GM19238 (cell line): Measurements from ENCODE around the gene TFPI.
"Not testable (repeated sequence)": the region's sequence is repeated elsewhere in the genome, so short reads cannot be mapped to it uniquely, and the experiment has no call there.

ENCODE experiments used
- DNase-seq: peaks from one replicate; pipeline ENCODE4 v3.0.0; 2011; ENCODE audit warnings: low spot score; ENCODE audit not compliant: insufficient read length

TFPI gene

DNA sequence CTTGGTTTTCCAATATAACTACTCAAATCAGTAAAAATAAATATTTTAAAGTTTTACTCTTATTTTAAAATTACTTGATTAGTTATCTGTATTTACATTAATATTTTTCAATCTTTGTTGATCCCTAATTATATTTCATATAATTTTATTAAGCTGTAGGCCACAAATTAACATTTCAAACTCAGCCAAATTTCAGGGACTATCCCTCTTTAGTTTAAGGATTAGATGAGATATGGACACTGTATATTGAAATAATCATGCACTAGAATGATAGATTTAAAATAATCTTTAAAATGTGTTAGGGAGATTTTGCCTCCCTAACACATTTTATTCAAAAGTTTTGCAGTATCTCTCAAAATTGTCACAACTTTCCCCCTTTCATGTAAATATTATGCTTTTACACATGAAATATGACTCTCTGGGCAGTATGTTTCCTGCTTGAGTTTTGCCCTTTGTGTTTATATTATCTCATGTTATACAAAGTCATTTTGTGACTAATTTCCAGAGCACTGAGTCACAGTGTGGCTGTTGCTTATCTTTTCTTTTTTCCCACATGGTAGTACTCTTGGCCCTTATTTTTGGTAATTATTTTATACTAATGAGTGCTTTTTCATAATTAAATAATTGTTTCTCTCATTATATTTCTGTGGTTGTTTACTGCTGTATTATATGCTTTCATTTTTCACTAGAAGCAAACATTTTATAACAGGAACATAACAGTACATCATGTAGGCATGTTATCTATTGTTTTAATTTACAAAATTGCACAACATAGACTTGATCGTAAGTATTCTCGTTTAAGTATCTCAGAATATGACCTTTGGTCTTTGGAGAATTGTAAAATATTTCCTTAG lies 1.2 kb downstream of the TFPI start:
- no peak for DNase-seq

DNA sequence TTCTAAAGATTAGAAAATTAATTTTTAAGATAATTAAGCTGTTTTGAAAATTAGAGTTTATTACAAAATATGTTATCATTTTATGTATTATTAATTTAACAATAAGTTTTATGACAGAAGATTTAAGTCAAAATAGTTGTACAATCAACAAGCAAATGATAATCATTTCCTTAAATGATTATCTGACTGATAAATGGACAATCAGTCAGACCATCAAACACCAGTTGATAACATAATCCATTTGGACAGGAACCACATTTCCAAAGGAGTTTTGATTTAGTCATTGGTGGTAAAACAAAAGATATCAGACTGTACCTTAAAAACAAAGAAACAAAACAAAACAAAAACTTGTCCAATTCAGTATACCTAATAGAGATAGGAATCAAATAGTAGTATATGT lies 1.9 kb downstream of the TFPI start:
- DNase-seq = no peak

DNA sequence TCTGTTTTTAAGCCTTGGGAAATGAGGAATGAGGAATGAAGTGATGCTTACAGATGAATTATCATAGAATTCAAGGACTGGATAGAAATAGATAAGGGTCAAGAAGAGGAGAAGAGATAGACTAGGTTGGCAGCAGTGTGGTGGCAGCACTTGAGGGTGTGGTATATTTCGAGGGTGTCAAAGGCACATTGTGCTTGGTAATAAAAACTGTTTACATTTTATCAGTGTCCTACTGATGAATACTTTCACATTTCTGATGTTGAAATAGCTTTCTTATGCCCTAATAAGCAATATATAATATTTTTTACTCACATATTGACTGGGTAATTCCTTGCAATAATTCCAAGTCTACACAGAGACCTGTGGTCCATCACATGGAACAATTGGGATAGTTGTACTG lies 3.4 kb downstream of the TFPI start:
- no peak for DNase-seq

DNA sequence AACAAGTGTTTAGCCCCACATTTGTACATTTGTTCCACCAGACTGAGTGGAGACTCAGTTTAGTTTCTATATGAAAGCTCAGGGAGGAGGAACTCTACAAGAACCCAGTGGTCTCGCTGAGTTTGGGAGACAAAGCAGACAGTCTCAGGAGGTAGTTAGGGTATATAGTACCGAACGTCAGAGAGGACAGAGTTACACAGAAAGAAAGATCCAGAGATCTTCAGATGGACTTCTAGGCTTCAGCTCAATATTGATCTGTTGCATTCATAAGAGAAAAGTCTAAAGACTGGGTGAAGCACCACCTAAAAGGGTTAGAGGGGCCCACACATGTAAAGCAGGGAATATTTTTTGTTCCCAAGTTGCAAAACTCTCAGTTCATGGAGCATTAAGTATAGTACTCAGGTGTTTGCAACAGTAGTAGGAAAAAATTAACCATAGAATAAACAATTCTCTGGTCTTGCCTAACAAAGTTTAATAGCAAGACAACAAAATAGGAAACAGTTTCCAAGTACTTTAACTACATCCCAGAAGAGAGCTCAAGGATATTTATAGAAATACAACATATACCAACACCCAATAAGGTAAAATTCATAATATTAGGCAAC lies 4.2 kb downstream of the TFPI start:
- DNase-seq = no peak

DNA sequence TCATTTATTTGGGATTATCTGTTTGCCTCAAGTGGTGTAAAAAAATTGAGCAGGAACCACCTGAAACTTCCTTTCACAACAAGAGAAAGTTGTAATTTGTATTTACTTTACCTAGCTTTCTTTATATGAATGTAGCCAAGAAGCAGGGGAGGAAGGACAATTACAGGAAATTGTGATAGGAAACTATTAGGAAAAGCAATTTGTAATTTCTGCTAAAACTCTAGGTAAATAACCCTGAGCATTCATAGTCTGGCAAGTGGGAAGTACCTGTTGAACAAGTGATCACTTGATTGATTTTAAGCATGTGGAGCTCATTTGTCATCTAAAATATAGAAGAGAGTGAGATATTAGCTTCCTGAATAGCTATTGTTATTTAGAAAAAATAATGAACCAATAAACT lies 5.0 kb downstream of the TFPI start:
- no peak for DNase-seq

DNA sequence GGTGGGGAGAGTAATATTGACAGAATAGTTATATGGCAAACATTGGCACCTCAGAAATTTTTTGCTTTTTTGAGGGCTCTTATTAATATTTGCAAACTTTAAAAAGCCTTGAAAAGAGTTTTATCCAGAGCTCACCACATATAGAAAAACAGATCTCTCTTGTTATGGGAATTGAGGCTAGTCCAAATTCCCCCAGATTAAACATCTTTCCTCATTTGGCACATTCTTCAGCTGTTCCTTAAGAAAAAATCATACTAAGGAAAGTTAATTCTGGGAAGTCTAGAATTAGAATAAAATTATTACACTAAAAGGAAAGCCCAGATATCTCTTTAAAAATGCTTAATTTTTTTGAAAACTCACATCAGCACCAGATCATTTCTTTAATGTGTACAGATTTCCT lies 5.6 kb downstream of the TFPI start:
- DNase-seq = no peak

DNA sequence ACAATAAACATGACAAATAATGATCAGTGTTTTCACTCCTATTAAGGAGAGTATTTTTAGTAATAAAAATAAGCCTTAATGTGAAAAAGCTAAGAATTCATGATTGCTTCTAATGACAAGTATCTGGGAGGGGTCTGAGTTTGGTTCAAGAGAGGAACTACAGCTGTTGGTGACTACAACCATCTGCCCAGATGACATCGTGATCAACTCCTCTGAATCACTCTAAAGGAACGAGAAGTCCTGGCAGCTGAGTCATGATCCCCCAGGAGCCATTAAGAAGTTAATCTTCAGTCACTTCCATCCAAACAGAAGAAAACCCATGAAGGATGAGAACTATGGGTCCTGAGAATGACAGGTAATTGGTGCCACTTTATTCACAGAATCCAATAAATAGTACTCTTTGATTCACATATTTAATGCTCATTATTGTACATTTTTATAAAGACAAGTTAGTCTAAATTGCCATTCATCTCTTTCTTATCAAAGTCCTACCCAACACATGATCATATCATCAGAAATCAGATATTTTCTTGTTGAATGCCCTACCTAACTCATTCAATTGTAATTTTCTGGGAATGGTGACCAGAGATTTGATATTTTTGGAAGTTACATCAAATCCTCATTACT lies 6.8 kb downstream of the TFPI start:
- DNase-seq = no peak

DNA sequence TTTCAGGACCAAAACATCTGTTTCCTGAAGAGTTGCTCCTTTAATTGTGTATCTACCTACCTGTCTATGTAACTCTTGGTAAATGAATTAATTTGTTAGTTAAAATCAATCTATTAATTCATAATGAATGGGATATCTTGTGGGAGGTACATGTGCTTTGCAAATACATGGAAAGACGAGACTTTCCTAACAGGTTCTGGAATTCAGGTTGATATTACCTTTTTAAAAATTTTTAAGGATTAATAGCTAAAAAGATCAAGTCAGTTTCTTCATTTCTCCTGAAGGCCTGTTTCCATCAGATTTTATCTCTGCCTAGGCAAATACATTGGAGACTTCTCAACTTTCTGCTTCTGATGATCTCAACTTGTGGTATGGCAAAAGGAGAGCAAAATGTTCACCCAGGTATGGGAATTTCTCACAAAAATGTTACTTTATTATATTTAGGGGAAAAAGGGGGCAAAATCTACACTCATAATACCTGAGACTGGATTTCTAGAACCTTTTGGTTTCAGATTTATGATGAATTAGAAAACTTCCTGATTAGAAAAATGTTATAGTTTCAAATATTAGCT lies 7.4 kb downstream of the TFPI start:
- no peak for DNase-seq

DNA sequence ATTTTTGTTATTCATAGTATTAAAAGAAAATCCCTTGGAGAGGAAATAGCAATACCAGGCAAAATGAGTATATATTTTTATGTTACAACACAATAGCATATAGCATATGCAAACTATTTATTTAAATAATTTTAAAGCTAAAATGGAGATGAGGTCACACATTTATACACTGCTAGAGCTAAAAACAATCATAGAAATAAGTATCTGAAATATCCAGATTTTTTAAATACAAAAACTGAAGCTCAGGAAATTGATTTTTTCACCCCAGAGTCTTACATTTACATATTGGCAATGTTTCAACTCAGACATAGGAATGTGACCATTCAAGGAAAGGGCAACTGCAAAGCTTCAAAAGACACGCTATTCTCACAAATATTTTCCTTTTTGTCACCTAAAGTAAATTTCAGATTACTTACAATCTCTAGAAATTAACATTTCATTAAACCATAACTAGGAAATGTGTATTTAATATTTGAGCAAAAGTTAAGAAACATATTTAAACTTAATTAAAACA lies 8.9 kb downstream of the TFPI start:
- no peak for DNase-seq

DNA sequence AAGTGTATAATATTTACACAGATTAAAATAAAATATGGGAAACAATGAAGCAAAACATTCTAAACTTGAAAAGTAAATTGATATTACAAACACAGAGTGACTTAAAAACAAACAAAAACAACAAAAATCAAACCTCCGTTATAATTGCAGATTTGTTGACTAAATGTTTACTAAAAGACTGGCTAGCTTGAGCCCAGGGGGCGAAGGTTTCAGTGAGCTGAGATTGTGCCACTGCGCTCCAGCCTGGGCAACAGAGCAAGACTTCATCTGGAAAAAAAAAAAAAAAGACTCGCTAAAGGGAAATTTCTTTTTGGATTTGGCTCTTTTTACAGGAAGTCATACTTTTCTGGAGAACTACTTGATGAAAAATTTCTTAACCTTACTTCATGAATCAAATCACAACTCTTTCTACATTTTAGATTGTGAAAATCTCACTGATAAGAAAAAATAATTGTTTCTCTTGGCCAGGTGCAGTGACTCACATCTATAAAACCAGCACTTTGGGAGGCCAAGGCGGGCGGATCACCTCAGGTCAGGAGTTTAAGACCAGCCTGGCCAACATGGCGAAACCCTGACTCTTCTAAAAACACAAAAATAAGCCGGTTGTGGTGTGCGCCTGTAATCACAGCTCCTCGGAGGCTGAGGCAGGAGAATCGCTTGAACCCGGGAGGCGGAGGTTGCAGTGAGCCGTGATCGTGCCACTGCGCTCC lies 9.7 kb downstream of the TFPI start:
- no peak for DNase-seq

DNA sequence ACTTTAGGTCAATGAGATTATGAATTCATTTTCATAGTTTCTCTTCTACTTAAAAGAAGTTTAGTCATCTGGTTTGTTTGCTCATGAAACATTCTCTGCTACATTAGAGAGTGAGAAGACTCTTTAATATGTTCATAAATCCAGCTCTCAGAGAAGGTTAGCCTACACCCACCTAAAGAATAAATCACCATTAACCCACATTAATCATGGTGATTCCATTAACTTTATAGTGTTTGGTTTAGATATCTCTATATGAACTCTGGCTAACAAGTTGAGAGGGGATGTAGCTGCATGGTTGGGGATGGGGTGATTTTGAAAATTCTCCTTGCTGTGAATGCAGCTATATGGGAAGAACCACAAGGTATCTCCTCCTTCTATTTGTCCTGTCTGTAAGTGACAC lies 10.7 kb downstream of the TFPI start:
- no peak for DNase-seq

DNA sequence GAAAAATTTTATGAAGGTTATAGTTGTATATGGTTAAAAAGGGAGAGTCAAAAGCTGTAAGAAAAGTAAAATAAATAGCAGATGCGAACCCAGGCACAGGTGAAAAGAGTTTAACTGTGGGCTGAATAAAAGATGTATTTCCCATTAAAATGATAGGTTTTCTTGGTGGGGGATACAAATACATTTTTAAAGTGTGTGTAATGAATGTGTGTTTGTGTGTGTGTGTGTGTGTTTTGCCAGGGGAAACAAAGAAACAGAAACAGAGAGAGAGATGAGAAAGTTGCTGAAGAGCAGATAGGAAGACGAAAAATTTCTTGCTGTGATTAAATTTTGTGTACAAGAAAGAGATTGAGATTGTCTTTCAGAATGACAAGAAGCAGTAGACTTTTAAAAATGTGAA lies 12.1 kb downstream of the TFPI start:
- no peak for DNase-seq

DNA sequence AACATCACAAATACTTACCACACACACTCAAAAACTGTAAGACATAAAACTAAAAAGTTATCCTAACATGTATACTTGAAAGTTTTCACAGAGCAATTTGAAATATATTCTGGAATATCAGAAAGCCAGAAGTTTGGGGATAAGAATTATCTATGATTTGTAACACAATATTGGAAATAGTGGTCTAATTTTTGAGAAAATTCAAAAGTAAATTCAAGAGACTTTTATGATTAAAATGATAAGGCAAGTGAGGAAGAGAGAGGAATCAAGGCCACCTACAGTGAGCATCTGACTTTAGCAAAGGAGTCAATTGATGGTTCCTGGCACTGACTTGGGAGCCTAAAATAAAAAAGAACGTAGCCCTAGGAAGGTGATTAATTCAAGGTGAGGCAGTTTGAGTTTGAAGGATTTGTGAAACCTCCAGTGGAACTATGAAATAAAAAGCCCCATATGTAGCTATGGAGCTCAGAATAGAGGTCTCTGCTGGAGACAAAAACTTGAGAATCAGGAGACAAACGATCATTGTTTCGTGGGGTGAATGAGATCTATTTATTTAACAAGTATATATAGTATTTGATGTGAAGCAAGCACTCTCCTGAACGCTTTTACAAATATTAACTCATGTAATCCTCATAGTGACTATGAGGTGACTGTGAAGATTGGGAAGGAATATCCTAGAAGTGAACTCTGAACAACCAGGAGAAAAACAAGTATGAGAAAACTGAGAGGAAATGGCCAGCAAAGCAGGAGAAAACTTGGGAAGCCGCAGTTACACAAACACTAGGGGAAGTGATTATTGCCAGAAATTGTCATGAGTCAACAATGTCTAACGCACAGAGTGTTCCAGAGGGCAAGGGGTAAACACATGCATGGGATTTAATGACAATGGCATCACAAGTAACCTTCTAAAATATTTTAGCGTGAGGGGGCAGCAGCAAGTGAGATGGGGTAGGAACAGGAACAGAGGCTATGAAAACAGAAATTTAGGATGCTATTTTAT lies 12.8 kb downstream of the TFPI start:
- no peak for DNase-seq

DNA sequence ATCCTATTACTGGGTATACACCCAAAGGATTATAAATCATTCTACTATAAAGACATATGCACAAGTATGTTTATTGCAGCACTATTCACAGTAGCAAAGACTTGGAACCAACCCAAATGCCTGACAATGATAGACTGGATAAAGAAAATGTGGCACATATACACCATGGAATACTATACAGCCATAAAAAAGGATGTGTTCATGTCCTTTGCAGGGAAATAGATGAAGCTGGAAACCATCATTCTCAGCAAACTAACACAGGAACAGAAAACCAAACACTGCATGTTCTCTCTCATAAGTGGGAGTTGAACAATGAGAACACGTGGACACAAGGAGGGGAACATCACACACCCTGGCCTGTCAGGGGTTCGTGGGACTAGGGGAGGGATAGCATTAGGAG lies 16.0 kb downstream of the TFPI start:
- not testable (repeated sequence) for DNase-seq

DNA sequence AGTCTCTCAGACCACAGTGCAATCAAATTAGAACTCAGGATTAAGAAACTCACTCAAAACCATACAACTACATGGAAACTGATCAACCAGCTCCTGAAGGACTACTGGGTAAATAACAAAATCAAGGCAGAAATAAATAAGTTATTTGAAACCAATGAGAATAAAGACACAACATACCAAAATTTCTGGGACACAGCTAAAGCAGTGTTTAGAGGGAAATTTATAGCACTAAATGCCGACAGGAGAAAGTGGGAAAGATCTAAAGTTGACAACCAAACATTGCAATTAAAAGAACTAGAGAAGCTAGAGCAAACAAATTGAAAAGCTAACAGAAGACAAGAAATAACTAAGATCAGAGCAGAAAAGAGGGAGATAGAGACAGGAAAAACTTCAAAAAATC lies 18.9 kb downstream of the TFPI start:
- not testable (repeated sequence) for DNase-seq

DNA sequence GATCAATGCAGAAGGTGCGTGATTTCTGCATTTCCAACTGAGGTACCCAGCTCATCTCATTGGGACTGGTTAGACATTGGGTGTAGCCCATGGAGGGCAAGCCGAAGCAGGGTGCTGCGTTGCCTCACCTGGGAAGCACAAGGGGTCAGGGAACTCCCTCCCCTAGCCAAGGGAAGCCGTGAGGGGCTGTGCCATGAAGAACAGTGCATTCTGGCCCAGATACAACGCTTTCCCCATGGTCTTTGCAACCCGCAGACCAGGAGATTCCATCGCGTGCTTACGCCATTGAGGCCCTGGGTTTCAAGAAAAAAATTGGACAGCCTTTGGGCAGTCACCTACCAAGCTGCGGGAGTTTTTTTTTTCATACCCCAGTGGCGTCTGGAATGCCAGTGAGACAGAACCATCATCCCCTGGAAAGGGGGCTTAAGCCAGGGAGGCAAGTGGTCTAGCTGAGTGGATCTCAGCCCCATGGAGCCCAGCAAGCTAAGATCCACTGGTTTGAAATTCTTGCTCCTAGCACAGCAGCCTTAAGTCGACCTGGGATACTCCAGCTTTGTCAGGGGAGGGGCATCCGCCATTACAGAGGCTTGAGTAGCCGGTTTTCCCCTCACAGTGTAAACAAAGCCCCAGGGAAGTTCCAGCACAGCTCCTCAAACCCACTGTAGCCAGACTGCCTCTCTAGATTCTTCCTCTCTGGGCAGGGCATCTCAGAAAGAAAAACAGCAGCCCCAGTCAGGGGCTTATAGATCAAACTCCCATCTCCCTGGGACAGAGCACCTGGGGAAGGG lies 21.7 kb downstream of the TFPI start:
- no peak for DNase-seq

DNA sequence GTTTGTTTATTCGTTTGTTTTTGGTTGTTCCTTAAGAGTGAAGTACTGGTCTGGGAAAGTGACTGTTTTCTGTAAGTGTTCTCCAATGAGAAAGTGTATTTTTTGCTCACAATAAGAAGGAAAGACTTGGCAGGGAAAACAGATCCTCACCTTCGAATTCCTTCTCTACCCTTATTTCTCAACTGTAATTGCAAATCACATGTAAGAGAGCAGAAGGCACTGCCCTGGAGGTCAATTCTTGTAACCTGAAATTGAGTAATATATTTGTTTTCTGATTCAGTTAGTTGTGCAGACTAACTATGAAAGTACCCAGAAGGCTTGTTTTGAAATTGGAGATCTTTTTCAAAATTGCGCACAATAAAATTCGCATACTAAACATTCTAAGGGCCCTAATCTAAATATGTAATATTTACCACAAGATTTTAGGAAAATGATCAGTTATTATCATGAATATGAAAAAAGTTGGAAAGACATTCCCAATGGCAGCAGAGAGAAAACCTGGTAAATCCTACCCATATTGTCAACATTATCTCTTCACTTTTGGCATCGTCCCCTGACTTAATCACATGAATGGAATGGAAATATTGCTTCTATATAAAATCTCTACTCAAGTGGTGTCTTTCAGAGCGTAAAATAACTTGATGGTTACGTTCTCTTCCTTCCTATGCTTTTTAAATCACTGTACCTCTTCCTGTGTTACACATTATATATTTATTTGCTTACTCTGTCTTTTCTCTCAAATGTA lies 24.1 kb downstream of the TFPI start:
- no peak for DNase-seq

DNA sequence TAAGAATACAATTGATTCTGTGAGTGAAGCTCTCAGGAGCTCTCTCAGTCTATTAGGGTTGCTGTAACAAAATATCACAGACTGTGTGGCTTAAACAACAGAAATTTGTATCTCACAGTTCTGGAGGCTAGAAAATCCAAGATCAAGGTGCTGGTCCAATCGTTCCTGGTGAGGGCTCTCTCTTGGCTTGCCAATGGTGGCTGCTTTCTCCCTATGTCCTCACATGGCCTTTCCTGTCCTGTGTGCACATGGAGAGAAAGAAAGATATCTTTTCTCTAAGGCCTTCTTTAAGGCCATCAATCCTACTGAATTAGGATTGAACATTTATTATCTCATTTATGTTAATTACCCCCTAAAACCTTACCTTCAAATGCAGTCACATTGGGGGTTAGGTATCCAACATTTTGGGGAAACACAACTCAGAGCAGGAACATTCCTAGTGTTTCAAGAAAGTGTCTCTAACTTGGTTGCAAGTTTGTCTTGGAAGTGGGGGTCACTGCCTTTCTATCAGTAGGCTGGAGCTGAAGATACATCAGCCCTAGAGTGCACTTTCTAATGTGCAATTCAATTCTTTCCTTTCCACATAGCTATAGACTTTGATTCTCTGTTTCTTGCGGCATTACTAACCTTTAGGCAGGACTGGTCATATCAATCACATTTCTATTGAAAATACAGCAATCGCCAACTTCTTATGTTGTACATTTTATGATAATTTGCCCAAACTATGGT lies 24.8 kb downstream of the TFPI start:
- DNase-seq = no peak
